HG02571 (cell line): Measurements from ENCODE around the gene NXT1.
"Not testable (repeated sequence)": the region's sequence is repeated elsewhere in the genome, so short reads cannot be mapped to it uniquely, and the experiment has no call there.

ENCODE experiments used
- ATAC-seq: cut with Tn5 transposase; IDR thresholded peaks from one replicate; pipeline ENCODE4 v1.9.1; 2021; ENCODE audit warnings: mild to moderate bottlenecking, moderate library complexity; ENCODE audit not compliant: unreplicated experiment

Gene NXT1

GRCh38 chr20:23350196-23350903 is at the start of gene NXT1:
TSS of gene NXT1 (plus strand) at chr20:23350791. CDS start at chr20:23354042, 3,251 bp downstream.
- peak; percentile 88 for ATAC-seq

GRCh38 chr20:23301436-23302050 is 49.0 kb upstream of the NXT1 start:
- ATAC-seq: no peak

GRCh38 chr20:23302386-23302785 is 48.2 kb upstream of the NXT1 start:
- ATAC-seq: no peak

DNA sequence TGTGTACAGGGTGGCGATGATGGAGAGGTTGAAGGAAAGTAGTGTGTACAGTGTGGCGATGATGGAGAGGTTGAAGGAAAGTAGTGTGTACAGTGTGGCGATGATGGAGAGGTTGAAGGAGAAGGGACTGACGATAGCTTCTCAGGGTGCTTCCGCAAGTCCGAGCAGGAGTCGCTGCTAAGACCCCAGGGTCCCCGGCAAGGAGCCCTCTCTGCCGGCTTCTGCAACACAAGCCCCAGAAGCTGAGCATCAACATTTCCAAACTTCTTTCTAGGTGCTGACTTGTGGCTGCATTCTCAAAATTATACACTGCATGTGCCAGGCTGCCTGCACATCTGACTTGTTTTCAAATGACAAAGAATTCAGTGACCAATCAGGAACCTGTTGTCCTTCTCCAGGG is 47.8 kb upstream of the NXT1 start:
- ATAC-seq: no peak

- ATAC-seq: no peak
Measured at GRCh38 chr20:23303325-23304102, 47.1 kb upstream of the NXT1 start.

DNA sequence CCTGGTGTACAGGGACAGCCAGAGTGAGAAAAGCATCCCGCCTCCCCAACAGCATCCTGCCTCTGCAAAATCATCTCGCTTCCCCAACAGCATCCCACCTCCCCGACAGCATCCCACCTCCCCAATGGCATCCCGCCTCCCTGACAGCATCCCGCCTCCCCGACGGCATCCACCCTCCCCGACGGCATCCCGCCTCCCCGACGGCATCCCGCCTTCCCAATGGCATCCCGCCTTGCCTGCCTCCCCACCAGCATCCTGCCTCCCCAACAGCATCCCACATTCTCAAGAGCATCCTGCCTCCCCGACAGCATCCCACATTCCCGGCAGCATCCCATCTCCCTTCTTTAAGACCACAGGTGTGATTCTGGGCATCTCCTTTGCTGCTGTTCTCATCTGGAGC is 46.0 kb upstream of the NXT1 start:
- no peak for ATAC-seq

DNA sequence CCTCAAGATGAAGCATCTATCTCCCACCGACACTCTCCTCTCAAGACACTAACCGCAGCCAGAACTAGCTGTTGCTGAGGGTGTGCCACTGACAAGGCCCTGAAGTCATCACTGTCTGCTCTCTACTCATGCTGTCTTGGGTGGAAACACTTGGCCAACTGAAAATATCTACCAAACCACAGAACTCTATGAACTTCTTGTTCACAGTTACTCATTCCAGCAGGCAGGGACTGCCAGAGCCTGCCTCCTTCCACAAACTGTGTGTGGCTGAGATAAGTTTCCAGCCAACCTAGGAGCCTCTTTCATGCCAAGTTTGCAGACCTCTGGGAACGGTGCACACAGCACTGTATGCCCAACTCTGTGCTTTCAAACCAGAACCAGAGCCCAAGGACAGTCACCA is 45.5 kb upstream of the NXT1 start:
- no peak for ATAC-seq

GRCh38 chr20:23307393-23307792 is 43.2 kb upstream of the NXT1 start:
- ATAC-seq: not testable (repeated sequence)

GRCh38 chr20:23308024-23308423 is 42.6 kb upstream of the NXT1 start:
- ATAC-seq: no peak

GRCh38 chr20:23308908-23309307 is 41.7 kb upstream of the NXT1 start:
- ATAC-seq: no peak

GRCh38 chr20:23309781-23310180 is 40.8 kb upstream of the NXT1 start:
- no peak for ATAC-seq

GRCh38 chr20:23311947-23312506 is 38.6 kb upstream of the NXT1 start:
- no peak for ATAC-seq

DNA sequence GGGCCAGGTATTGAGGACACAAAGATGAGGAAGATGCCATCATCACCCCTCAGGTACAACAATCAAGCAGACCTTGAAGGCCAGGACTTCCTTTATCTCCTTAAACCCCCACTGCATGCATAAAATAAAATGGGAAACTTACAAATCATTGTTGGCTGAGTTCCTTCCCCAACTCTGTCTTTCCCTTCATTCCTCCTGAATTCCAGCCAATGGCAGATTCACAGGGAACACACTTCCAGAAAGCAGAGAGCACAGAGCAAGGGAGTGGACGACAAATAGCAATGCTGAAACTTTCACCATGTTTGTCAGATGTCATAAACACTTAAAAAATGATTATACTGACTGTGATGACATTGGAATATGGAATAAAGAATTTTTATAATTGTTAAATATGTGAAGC is 37.3 kb upstream of the NXT1 start:
- ATAC-seq: no peak

GRCh38 chr20:23314699-23315098 is 35.9 kb upstream of the NXT1 start:
- no peak for ATAC-seq

DNA sequence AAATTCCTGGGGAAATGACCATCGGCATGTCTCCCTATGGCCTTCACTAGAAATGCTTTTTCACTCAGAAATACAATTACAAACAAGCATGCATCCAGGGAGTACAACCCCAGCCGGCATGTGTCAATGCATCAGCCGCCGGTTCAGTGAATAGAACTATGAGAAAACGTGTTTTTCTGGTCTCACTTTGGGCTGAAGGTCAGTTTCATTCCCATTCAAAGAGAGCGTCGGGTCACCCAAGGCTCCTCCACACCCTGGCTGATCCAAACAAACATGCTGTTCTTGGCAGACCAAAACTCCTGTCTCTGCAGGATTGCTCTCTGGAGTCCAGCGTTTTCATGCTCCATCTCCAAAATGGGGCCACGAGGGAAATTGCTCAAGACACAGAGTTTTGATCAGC is 35.5 kb upstream of the NXT1 start:
- no peak for ATAC-seq

DNA sequence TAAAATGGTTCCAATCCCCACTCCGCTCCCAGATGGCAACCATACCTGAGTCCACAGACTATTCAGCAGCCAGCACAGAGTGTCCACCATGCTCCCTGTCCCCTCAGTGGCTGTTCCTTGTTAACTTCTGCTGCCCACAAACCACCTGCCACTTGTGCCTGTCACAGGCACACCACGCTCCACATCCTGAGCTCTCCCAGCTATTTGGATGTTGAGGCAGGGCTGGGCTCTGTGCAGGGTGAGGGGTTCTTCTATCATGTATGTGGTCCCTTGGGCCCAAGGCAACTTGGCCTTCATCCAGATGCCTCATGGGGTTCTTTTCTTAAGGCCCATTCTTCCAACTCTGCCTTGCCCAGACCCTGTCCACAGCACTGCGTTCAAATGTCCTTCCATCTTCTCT is 34.0 kb upstream of the NXT1 start:
- no peak for ATAC-seq

DNA sequence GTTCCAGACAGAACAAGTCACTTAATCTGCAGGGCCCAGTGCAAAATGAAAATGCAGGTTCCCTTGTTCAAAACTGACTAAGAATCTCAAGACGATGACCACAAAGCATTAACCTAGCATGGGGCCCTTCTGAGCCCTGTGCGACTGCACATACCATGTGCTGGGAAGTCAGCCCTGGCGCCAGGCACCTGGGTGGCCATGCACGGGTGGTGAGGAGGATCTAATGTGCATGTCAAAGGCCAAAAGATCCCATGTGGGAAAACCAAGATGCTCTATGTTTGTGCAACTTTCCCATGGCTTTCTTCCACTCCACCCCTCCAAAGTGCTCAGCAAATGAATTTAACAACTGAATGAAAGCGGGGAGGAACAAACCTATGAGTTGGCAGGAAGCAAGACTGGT is 33.5 kb upstream of the NXT1 start:
- ATAC-seq: no peak

DNA sequence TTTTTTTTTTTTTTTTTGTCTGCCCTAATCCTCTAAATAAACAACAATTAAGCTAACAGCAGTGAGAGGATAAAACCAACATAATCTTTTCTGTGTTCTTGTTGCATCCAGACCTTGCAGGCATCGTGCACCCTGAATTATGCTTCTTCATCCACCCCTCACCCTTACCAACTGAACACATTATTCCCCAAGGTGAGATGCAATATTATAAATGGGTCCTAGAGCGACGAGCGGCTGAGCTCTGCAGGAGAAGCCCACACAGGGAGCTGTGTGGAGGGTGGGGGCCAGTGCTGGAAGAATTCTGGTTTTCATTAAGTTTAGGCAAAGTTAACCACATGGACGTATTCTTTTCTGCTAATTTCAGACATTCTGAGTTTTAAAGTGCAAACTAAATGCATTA is 32.2 kb upstream of the NXT1 start:
- ATAC-seq: no peak

- no peak for ATAC-seq
Measured at GRCh38 chr20:23320317-23320716, 30.3 kb upstream of the NXT1 start.

GRCh38 chr20:23325107-23325506 is 25.5 kb upstream of the NXT1 start:
- ATAC-seq: no peak

DNA sequence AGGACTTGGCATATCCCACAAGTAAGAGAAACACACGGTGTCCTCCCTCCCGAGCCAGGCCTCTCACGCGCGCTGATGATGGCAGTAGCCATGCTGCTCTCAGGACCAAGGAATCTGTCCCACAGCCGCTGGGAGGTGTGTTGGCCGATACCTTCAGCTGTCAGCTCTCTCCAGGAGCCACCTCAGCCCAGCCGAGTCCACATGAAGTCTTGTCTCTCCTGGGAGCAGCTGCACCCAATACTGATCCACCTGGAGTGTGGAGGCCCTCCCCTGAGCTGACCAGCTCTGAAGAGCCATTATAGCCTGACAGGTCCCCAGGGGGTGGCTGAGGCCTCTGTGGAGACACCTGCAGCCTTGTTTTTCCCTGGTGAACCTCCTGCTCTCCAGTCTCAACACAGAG is 23.8 kb upstream of the NXT1 start:
- ATAC-seq: no peak
